Head of caudate nucleus (tissue), 42 donors: ENCODE data around the gene ZNF69.
"Not testable (repeated sequence)": the region's sequence is repeated elsewhere in the genome, so short reads cannot be mapped to it uniquely, and the experiment has no call there.

Experiments used
- DNase-seq, 42 donors: peaks; one replicate each; pipeline versions ENCODE4 v3.0.0 to v3.0.0-alpha.2; 2020 to 2021; ENCODE audit warnings: mixed read lengths in 7 of 42
- intact Hi-C: fragments of 100-400 bp; cut with DNase I; formaldehyde crosslinking; loops from one replicate; pipeline ENCODE4 v1.15.0; 2022

The ZNF69 gene

DNA sequence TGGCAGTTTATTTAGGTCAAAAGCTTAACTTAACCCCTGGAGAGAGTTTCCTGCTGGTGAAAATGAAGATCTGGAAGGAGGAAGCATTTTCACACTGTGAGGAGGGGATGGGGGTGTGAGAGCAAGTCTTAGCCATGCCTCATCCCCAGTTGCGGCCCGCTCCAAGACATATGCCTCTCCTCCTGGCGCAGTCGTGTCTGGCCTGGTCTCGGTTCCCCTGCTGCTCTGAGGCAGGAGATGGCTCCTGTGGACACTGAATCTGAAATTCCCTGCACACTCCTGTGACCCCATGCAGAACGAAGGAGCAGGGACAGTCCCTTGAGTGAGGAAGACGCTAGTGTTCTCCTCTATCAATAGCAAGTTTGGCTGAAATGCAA lies 360 bp upstream of the ZNF69 start:
- DNase-seq, result peak in 3 of 42 donors; percentile 14 to 40 (median 17)
- intact Hi-C loops, result no loop called here

DNA sequence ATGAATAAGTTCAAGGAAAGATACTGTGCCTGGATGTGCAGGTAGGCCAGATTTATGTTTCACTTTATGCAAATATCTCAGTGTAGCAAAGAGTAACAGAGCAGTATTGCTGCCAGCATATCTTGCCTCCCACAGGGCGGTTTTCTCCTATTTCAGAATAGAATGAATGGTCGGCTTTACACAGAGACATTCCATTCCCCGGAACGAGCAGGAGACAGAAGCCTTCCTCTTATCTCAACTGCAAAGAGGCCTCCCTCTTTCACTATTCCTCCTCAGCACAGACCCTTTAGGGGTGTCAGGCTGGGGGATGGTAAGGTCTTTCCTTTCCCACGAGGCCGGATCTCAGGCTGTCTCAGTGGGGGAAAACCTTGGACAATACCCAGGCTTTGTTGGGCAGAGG lies 2.3 kb downstream of the ZNF69 start:
- intact Hi-C loops, DNase-seq: not testable (repeated sequence)

DNA sequence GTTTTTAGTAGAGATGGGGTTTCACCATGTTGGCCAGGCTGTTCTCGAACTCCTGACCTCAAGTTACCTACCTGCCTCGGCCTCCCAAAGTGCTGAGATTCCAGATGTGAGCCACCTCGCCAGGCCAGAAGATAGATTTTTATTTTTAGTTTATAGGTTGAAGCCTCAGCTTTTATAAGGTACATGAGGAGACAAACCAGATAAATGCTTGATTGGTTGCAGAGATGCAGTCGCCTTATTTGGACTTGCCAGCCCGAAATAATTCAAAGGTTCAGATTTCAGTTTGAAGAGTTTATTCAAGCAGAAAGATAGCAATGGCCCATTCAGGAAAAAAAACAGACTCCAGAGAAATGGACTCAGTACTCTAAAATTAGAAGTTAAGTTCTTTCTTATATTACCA lies 3.1 kb downstream of the ZNF69 start:
- intact Hi-C loops, result no loop called here
- DNase-seq, result no peak

DNA sequence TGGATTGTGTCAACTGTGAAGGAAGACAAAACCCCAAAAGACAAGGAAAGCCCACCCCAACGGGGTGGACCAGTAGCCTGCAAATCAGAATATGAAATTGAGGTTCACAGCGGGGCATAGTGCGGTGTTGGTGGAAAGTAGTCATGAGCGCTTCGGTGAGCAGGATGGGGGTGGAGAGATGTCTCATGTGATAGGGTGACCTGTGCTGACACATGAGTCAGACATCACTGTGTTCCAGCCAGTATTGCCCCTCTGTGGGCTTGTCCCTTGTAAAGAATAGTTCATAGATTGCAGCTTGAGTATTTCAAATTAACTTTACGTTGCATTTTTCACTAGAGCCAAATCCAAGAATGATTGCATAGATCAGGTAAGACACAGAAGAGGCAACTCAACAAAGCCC lies 7.3 kb downstream of the ZNF69 start:
- intact Hi-C loops, result no loop called here
- DNase-seq, result no peak

DNA sequence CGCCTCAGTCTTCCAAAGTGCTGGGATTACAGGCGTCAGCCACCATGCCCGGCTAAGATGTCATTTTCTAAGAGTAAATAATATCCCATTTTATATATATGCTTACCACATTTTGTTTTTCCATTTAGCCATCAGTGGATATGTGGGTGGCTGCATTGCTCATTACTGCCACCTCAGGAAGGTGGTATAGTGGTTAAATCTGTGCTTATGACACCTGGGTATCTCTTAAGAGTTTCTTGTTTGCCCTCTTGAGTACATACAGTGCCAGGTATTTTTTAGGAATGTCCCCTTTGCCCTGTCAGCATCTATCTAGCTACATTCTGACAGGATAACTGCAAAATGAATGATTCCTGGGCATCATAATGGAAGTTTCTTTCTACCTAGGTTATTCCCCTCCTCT lies 14.6 kb downstream of the ZNF69 start:
- no peak for DNase-seq
- intact Hi-C loops, result no loop called here

DNA sequence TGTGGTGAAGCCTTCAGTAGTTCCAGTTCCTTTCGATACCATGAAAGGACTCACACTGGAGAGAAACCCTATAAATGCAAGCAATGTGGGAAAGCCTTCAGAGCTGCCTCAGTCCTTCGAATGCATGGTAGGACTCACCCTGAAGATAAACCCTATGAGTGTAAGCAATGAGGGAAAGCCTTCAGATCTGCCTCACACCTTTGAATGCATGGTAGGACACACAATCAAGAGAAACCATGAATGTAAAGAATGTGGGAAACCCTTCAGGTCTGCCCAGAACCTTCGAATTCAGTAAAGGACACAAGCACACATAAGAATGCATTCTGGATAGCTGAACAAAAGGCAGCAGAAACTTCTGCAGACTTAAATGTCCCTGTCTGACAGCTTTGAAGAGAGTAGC lies 18.3 kb downstream of the ZNF69 start:
- intact Hi-C loops, result no loop called here
- no peak for DNase-seq

DNA sequence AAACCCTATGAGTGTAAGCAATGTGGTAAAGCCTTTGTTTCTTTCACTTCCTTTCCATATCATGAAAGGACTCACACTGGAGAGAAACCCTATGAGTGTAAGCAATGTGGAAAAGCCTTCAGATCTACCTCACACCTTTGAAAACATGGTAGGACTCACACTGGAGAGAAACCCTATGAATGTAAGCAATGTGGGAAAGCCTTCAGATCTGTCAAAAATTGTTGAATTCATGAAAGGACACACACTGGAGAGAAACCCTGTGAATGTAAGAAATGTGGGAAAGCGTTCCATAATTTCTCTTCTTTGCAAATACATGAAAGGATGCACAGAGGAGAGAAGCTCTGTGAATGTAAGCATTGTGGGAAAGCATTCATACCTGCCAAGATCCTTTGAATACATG lies 24.4 kb downstream of the ZNF69 start:
- DNase-seq, intact Hi-C loops: not testable (repeated sequence)

DNA sequence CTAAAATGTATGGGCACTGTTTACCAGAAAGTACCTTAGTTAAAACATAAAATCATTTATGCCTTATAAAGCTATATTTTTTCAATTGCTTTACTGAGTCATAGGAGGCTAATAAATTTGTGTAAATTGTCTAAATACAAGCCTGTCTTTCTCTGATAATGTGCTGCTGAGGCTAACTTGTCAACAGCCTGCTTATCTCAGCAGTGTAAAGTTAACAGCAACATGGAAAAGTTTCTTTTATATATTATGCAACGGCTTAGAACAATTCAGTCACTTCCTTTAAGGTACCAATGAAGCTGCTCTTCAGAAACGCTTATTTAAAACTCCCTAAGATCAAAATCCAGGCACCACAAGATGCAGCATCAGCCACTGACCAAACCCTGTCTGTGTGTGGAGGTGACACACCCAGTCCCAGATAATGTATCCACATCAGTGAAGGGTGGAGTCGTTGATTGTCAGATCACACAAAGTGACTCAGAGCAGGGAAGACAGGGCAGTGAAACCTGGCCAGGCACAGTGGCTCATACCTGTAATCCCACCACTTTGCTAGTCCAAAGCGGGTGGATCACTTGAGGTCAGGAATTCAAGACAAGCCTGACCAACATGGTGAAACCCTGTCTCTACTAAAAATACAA lies 27.0 kb downstream of the ZNF69 start:
- DNase-seq, intact Hi-C loops: not testable (repeated sequence)

DNA sequence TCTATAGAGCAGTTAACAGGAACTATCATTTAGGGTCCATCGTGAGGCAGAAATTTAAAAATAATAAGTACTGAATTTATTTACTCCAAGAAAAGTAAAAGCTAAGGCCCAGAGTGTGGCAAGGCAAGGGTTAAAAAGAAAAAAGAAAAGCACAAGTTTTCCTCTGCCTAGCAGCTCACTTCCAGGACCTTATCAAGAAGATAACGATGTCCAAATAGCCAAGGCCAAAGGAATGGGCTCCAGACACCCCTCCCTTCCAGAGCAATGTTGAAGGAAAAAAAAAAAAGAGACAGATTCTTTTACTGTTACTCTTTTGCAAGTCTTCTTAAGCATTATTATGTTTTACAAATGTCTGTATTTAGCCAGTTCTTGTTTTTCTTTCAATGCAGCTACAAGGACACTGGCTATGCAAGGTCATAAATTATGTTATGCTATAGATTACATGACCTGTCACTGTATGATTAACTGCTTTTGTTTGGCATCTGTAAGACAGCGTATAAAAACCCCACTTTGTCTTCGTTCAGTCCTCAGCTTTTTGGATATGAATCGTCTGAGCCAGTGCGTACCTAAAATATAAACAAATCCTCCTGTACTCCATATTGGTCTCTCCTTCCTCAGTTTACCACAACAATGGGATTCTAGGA lies 34.4 kb downstream of the ZNF69 start:
- intact Hi-C loops, result loop anchor here (5.0 kb wide), 1 partner anchor 65 kb away; no protein-coding TSS in a partner anchor
- DNase-seq, result no peak

DNA sequence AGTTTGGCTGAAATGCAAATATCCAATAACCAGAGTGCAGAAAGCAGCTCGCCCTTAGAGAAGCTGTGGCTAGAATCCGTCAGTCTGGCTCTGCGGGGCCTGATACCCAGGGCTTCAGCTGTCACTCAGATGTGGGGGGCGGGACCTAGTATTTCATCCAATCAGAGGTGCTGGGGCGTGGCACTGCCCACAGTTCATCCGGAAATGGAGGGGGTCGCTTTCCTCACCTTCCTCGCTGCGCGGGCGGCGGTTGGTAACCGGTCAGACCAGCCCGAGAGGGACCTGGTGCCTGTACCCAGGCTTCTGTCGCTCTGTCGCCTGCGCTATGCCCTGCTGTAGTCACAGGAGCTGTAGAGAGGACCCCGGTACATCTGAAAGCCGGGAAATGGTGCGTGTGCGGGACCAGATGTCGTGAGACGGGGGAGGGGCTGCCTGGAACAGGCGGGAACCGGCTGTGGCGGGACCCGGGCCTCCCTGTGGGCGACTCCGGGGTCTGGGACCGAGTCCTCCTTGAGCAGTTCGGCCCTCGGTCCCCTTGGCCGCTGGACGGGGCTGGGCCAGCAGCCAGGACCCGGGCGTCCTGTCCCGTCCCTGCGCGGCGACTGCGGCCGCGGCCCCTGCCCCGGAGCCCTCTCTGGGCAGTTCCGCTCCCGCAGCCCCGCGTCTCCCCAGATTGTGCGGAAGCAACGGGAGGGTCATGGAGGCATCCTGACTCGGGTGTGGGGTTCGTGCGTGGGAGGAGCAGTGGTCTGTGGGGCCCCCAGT lies 37.5 kb downstream of the ZNF69 start, which contains the start of gene ZNF700:
TSS of gene ZNF700 (plus strand) at position 222 of the 765 bp plus-strand sequence. CDS start at position 326, 104 bp downstream.
- intact Hi-C loops, result loop anchor here (5.0 kb wide), 1 partner anchor 62 kb away; no protein-coding TSS in a partner anchor
- peak; percentile 90 to 99 (median 96) for DNase-seq

DNA sequence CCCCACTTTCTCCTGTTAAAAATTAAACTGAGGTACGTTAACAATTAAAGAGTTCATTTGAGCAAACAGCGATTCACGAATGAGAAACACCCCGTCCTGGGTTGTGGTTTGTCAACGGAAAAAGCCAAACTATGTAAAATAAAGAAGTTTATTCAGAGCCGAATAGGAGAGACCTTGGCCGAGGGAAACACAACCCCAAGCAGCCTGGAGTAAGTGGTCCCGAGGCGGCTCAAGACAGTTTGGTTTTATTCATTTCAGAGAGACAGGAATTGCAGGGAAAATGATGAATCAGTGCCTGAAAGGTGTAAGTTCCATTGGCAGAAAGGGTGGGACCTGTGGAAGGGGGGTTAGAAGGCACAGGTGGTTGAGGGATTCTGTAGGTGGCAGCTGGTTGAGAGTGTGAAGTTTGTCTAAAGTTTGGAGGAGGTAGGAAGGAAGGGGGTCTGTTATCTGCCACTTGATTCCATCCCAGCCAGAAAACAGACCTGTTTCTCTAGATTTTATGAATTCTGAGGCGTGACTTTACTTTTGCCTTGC lies 38.1 kb downstream of the ZNF69 start:
- DNase-seq, result peak in 2 of 42 donors; percentile 1 to 10
- intact Hi-C loops, result not testable (repeated sequence)

DNA sequence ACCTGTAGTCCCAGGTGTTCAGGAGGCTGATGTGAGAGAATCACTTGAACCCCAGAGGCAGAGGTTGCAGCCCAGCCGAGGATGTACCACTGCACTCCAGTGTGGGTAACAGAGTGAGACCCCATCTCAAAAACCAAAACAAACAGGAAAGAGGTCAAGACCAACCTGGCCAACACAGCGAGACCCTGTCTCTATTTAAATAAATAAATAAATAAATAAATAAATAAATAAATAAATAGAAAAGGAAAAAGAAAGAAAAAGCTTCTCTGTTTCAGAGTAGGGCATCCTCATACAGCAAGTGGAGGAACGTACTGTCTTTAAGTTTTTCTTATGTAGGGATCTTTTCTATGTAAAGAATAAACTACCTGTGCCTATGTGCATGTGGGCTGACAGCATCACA lies 39.6 kb downstream of the ZNF69 start:
- no peak for DNase-seq
- intact Hi-C loops, result no loop called here

DNA sequence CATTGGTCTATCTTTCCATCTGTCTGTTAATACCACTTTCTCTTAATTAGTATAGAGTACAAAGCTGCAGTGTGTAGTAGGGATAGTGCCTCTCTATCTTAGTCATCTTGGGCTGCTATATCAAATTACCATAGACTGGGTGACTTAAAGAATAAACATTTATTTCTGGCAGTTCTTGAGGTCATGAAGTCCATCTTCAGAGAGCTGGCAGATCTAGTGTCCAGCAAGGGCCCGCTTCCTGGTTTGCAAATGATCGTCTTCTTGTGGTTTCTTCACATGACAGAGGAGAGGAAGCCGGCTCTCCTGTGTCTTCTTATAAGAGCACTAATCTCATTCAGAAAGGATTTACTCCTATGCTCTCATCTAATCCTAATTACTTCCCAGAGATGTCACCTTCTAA lies 43.5 kb downstream of the ZNF69 start:
- intact Hi-C loops, result no loop called here
- peak in 1 of 42 donors; percentile 3 for DNase-seq

DNA sequence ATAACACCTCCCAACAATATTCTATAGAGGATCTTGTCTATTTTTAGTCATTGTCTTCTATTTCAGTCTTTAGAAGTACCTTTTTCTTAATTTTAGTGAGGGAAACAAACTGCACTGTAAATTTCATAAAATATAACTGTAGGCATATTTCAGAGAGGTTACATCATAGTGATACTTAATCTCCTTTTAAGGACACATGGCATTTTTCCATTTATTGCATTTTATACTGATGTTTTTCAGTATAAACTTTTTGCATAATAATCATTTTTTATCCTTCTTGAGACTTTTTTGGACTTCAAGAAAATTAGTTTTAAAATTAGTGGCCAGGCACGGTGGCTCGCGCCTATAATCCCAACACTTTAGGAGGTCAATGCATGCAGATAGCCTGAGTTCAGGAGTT lies 43.9 kb downstream of the ZNF69 start:
- intact Hi-C loops, result no loop called here
- no peak for DNase-seq

DNA sequence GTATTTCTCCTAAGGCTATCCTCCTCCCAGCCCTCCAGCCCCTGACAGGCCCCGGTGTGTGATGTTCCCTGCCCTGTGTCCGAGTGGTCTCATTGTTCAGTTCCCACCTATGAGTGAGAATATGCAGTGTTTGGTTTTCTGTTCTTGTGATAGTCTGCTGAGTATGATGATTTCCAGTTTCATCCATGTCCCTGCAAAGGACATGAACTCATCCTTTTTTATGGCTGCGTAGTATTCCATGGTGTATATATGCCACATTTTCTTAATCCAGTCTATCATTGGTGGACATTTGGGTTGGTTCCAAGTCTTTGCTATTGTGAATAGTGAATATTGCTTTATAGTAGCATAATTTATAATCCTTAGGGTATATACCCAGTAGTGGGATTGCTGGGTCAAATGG lies 48.2 kb downstream of the ZNF69 start:
- intact Hi-C loops, DNase-seq: not testable (repeated sequence)

DNA sequence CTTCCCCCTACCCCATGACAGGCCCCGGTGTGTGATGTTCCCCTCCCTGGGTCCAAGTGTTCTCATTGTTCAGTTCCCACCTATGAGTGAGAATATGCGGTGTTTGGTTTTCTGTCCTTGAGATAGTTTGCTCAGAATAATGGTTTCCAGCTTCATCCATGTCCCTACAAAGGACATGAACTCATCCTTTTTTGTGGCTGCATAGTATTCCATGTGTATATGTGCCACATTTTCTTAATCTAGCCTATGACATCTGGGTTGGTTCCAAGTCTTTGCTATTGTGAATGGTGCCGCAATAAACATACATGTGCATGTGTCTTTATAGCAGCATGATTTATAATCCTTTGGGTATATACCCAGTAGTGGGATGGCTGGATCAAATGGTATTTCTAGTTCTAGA lies 50.8 kb downstream of the ZNF69 start:
- DNase-seq, intact Hi-C loops: not testable (repeated sequence)

DNA sequence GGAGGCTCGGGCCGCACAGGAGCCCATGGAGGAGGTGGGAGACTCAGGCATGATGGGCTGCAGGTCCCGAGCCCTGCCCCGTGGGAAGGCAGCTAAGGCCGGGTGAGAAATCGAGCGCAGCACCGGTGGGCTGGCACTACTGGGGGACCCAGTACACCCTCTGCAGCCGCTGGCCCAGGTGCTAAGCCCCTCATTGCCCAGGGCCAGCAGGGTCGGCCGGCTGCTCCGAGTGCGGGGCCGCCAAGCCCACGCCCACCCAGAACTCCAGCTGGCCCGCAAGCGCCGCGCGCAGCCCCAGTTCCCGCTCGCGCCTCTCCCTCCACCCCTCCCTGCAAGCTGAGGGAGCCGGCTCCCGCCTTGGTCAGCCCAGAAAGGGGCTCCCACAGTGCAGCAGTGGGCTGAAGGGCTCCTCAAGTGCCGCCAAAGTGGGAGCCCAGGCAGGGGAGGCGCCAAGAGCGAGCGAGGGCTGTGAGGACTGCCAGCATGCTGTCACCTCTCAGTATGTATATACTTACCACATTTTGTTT lies 53.8 kb downstream of the ZNF69 start:
- intact Hi-C loops, result not testable (repeated sequence)

DNA sequence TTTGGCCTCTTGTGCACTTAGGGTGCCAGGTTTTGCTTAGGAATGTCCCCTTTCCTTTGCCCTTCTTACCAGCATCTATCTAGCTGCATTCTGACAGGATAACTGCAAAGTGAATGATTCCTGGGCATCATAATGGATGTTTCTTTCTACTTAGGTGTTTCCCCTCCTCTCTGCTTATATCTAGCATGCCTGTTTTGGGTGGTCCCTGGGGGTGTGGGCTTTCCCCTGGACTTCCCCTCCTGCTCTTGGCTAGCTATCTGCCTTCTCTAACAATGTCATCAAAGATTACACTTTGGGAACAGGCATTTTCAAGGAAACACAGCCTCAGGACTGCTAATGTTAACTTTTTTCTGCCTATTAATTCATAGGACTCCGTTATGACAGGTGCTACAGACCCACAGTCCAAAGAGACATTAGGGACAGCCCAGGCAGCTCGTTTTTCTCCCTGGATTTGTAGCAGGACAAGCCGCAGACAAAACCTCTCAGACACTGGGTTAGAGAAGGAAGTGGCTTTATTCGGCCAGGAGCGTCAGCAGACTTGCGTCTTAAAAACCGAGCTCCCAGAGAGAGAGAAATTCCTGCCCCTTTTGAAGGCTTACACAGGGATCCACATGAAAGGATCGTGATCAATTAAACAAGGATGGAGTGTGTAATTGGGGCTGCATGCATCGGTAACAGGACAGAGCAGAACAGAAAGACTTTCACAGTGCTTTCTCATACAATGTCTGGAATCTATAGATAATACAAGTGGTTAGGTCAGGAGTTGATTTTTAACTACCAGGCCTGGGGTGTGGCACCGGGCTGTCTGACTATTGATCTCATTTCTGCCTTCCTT lies 54.6 kb downstream of the ZNF69 start:
- intact Hi-C loops, result no loop called here
- DNase-seq, result no peak

More for the DNA sequence above, 53.8 kb downstream of the ZNF69 start:
- DNase-seq, result not testable (repeated sequence)

DNA sequence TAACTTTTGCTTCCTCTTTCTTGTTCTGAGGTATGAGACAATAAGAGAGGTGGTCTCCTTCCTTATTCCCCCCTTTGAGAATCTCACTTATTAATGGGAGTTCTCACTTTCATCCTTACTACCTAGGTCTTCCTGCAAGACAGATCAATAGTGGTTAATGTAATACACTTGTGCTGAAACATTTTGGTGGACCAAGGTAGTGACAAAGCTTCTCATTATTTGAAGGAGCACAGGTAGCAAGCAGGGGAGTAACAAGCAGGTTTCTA lies 55.2 kb downstream of the ZNF69 start:
- no peak for DNase-seq

More for the DNA sequence above, 55.2 kb downstream of the ZNF69 start:
- intact Hi-C loops, result no loop called here
